ENCODE results near the gene NUDT3. TPM values are rescaled to one million over a fixed set of nuclear protein-coding genes. Genes with fewer than 3 reads are reported as not detected.

Gene NUDT3
- total RNA-seq, 1 donor from 2014 or later, result 16.7 TPM

GRCh38 chr6:34339971-34340370 lies 52.5 kb downstream of the NUDT3 start:
- no peak for FAIRE-seq
- Histone ChIP-seq H3K36me3 (ENCODE audit: insufficient read depth, low read length) (peaks cover 8% of the 10 kb centered on the region), H3K4me1 (ENCODE audit: insufficient read depth, low read length) (peaks cover 8% of the 10 kb centered on the region), H3K27ac (ENCODE audit: low read depth, low read length) (no peak overlapping the region), H3K9ac (ENCODE audit: low read length) (no peak overlapping the region), H4K20me1 (ENCODE audit: insufficient read depth, low read length) (peaks cover 73% of the 10 kb centered on the region), H3K79me2 (ENCODE audit: insufficient read depth, low read length) (peaks cover 53% of the 10 kb centered on the region), H3K9me3 (ENCODE audit: insufficient read depth, low read depth, low read length) (no peaks in the 10 kb centered on the region), H3K27me3 (ENCODE audit: insufficient read depth, low read length) (no peaks in the 10 kb centered on the region), H3K4me3 (ENCODE audit: insufficient read depth, low read depth, low read length) (no peak overlapping the region), H3K4me2 (ENCODE audit: low read length) (no peak overlapping the region), H2AFZ (ENCODE audit: low read depth, low read length) (no peak overlapping the region)
- Mint-ChIP-seq H3K9me3 (ENCODE audit: unreplicated experiment) (no peaks in the 10 kb centered on the region), H3K4me3 (ENCODE audit: unreplicated experiment) (no peak overlapping the region), H3K36me3 (ENCODE audit: low read depth, unreplicated experiment) (peaks cover 14% of the 10 kb centered on the region), H3K27me3 (ENCODE audit: low read depth, unreplicated experiment) (no peaks in the 10 kb centered on the region), H3K27ac (ENCODE audit: unreplicated experiment) (no peak overlapping the region), H3K4me1 (ENCODE audit: low read depth, unreplicated experiment) (peaks cover 5% of the 10 kb centered on the region)
- TF ChIP-seq CTCF (IDR thresholded peaks at IDR 0.05; ENCODE audit: insufficient read depth, low read depth, low read length) (no peak), EZH2 (IDR thresholded peaks at IDR 0.05; ENCODE audit: insufficient read depth, low read length) (no peak)
- no peak for DNase-seq (ENCODE audit: low read depth)

GRCh38 chr6:34339432-34339831 lies 53.0 kb downstream of the NUDT3 start:
- H4K20me1 ChIP-seq (ENCODE audit: insufficient read depth, low read length), result peaks cover 74% of the 10 kb centered on the region
- Mint-ChIP-seq H3K9me3 (ENCODE audit: unreplicated experiment) (no peaks in the 10 kb centered on the region), H3K4me3 (ENCODE audit: unreplicated experiment) (no peak overlapping the region), H3K27me3 (ENCODE audit: low read depth, unreplicated experiment) (no peaks in the 10 kb centered on the region), H3K27ac (ENCODE audit: unreplicated experiment) (no peak overlapping the region), H3K36me3 (ENCODE audit: low read depth, unreplicated experiment) (peaks cover 16% of the 10 kb centered on the region), H3K4me1 (ENCODE audit: low read depth, unreplicated experiment) (peaks cover 7% of the 10 kb centered on the region)
- TF ChIP-seq EZH2 (IDR thresholded peaks at IDR 0.05; ENCODE audit: insufficient read depth, low read length) (no peak), CTCF (IDR thresholded peaks at IDR 0.05; ENCODE audit: insufficient read depth, low read depth, low read length) (no peak)
- peaks cover 8% of the 10 kb centered on the region for H3K36me3 ChIP-seq (ENCODE audit: insufficient read depth, low read length)
- no peaks in the 10 kb centered on the region for H3K27me3 ChIP-seq (ENCODE audit: insufficient read depth, low read length)
- H2AFZ ChIP-seq (ENCODE audit: low read depth, low read length), result no peak overlapping the region
- H3K27ac ChIP-seq (ENCODE audit: low read depth, low read length), result no peak overlapping the region
- no peak overlapping the region for H3K4me3 ChIP-seq (ENCODE audit: insufficient read depth, low read depth, low read length)
- DNase-seq (ENCODE audit: low read depth) (no peak), FAIRE-seq (no peak)
- H3K79me2 ChIP-seq (ENCODE audit: insufficient read depth, low read length), result peaks cover 51% of the 10 kb centered on the region
- H3K4me1 ChIP-seq (ENCODE audit: insufficient read depth, low read length), result peaks cover 8% of the 10 kb centered on the region
- no peak overlapping the region for H3K4me2 ChIP-seq (ENCODE audit: low read length)
- no peaks in the 10 kb centered on the region for H3K9me3 ChIP-seq (ENCODE audit: insufficient read depth, low read depth, low read length)
- no peak overlapping the region for H3K9ac ChIP-seq (ENCODE audit: low read length)

- no peak for FAIRE-seq
- DNase-seq (ENCODE audit: low read depth), result no peak
- no peak overlapping the region for H3K9ac ChIP-seq (ENCODE audit: low read length)
- Mint-ChIP-seq H3K27me3 (ENCODE audit: low read depth, unreplicated experiment) (no peaks in the 10 kb centered on the region), H3K9me3 (ENCODE audit: unreplicated experiment) (no peaks in the 10 kb centered on the region), H3K4me1 (ENCODE audit: low read depth, unreplicated experiment) (peaks cover 9% of the 10 kb centered on the region), H3K27ac (ENCODE audit: unreplicated experiment) (no peak overlapping the region), H3K4me3 (ENCODE audit: unreplicated experiment) (no peak overlapping the region), H3K36me3 (ENCODE audit: low read depth, unreplicated experiment) (peaks cover 16% of the 10 kb centered on the region)
- H3K9me3 ChIP-seq (ENCODE audit: insufficient read depth, low read depth, low read length), result no peaks in the 10 kb centered on the region
- peaks cover 75% of the 10 kb centered on the region for H4K20me1 ChIP-seq (ENCODE audit: insufficient read depth, low read length)
- no peak overlapping the region for H3K4me2 ChIP-seq (ENCODE audit: low read length)
- H3K27ac ChIP-seq (ENCODE audit: low read depth, low read length), result no peak overlapping the region
- H3K4me1 ChIP-seq (ENCODE audit: insufficient read depth, low read length), result peaks cover 8% of the 10 kb centered on the region
- peaks cover 8% of the 10 kb centered on the region for H3K36me3 ChIP-seq (ENCODE audit: insufficient read depth, low read length)
- H3K79me2 ChIP-seq (ENCODE audit: insufficient read depth, low read length), result peaks cover 49% of the 10 kb centered on the region
- no peaks in the 10 kb centered on the region for H3K27me3 ChIP-seq (ENCODE audit: insufficient read depth, low read length)
- H3K4me3 ChIP-seq (ENCODE audit: insufficient read depth, low read depth, low read length), result no peak overlapping the region
- no peak for TF ChIP-seq CTCF (IDR thresholded peaks at IDR 0.05; ENCODE audit: insufficient read depth, low read depth, low read length)
- TF ChIP-seq EZH2 (IDR thresholded peaks at IDR 0.05; ENCODE audit: insufficient read depth, low read length), result no peak
- no peak overlapping the region for H2AFZ ChIP-seq (ENCODE audit: low read depth, low read length)
Measured at GRCh38 chr6:34338811-34339210, 53.7 kb downstream of the NUDT3 start.

Measured in astrocyte (in vitro differentiated cells and primary cell).